IPS DF 6.9 (cell line): ENCODE data around the gene NCBP3.

Source experiments
- DNase-seq: peaks from one replicate; pipeline ENCODE4 v3.0.0-alpha.2; 2013; ENCODE audit warnings: low read depth, low spot score
- H3K27ac ChIP-seq: one replicate; pipeline ENCODE4 v1.5.1; 2013; ENCODE audit warnings: low read length, control low read depth
- H3K27me3 ChIP-seq: 2 replicates; pipeline ENCODE4 v1.6.1; 2013; ENCODE audit warnings: mild to moderate bottlenecking, low read length; ENCODE audit not compliant: control insufficient read depth, insufficient read depth
- H3K36me3 ChIP-seq: 2 replicates; pipeline ENCODE4 v1.6.1; 2013; ENCODE audit warnings: low read length; ENCODE audit not compliant: control insufficient read depth, insufficient read depth
- H3K4me1 ChIP-seq: 2 replicates; pipeline ENCODE4 v1.6.1; 2013; ENCODE audit warnings: low read length; ENCODE audit not compliant: control insufficient read depth, insufficient read depth
- H3K4me3 ChIP-seq: 2 replicates; pipeline ENCODE4 v1.5.1; 2013; ENCODE audit warnings: mild to moderate bottlenecking, low read length
- H3K9me3 ChIP-seq: 2 replicates; pipeline ENCODE4 v1.6.1; 2013; ENCODE audit warnings: low read length, inconsistent platforms; ENCODE audit not compliant: control insufficient read depth, insufficient read depth
- WGBS: extraction: QIAGEN DNeasy Blood & Tissue Kit; methylation state at CpG from one replicate; pipeline ENCODE4 v1.1.7; 2013; ENCODE audit warnings: mixed read lengths, missing lambda C conversion rate; ENCODE audit not compliant: insufficient read length, insufficient coverage; 5-methylcytosine and 5-hydroxymethylcytosine counted together

Gene NCBP3

GRCh38 chr17:3812771-3813170, 33.3 kb downstream of the NCBP3 start:
- Histone ChIP-seq H3K4me3 (no peak overlapping the region), H3K27ac (no peak overlapping the region), H3K9me3 (no peaks in the 10 kb centered on the region), H3K36me3 (peaks cover 24% of the 10 kb centered on the region), H3K27me3 (no peaks in the 10 kb centered on the region), H3K4me1 (no peaks in the 10 kb centered on the region)
- DNase-seq, result no peak
- WGBS, result no CpG with 5 or more reads among the region's 12 CpGs

GRCh38 chr17:3812284-3812683, 33.8 kb downstream of the NCBP3 start:
- Histone ChIP-seq H3K9me3 (no peaks in the 10 kb centered on the region), H3K36me3 (peaks cover 24% of the 10 kb centered on the region), H3K27me3 (no peaks in the 10 kb centered on the region), H3K4me1 (no peaks in the 10 kb centered on the region), H3K4me3 (no peak overlapping the region), H3K27ac (no peak overlapping the region)
- no peak for DNase-seq
- no CpG with 5 or more reads among the region's 10 CpGs for WGBS

GRCh38 chr17:3810019-3810418, 36.0 kb downstream of the NCBP3 start:
- Histone ChIP-seq H3K36me3 (peaks cover 18% of the 10 kb centered on the region), H3K4me1 (no peaks in the 10 kb centered on the region)
- WGBS, result no CpG with 5 or more reads among the region's 4 CpGs

GRCh38 chr17:3809135-3809534, 36.9 kb downstream of the NCBP3 start:
- DNase-seq, result no peak
- Histone ChIP-seq H3K4me1 (no peaks in the 10 kb centered on the region), H3K27me3 (no peaks in the 10 kb centered on the region), H3K36me3 (peaks cover 18% of the 10 kb centered on the region), H3K9me3 (no peaks in the 10 kb centered on the region), H3K27ac (no peak overlapping the region), H3K4me3 (no peak overlapping the region)
- whole genome bisulfite sequencing, result no CpG with 5 or more reads among the region's 4 CpGs

More at GRCh38 chr17:3810019-3810418, 36.0 kb downstream of the NCBP3 start:
- Histone ChIP-seq H3K4me3 (no peak overlapping the region), H3K27ac (no peak overlapping the region), H3K27me3 (no peaks in the 10 kb centered on the region), H3K9me3 (no peaks in the 10 kb centered on the region)
- DNase-seq, result no peak

- DNase-seq, result no peak
- peaks cover 18% of the 10 kb centered on the region for H3K36me3 ChIP-seq
Measured at GRCh38 chr17:3808701-3809100, 37.3 kb downstream of the NCBP3 start.

GRCh38 chr17:3805581-3805980, 40.5 kb downstream of the NCBP3 start:
- no peak for DNase-seq
- H3K36me3 ChIP-seq, result 0 out of 2 replicates have a peak, but pooled peaks cover 3% of the 10 kb centered on the region
- no peak overlapping the region for H3K4me3 ChIP-seq
- no peaks in the 10 kb centered on the region for H3K27me3 ChIP-seq
- H3K27ac ChIP-seq, result no peak overlapping the region
- H3K4me1 ChIP-seq, result no peaks in the 10 kb centered on the region
- WGBS, result no CpG with 5 or more reads among the region's 5 CpGs
- H3K9me3 ChIP-seq, result no peaks in the 10 kb centered on the region

More at GRCh38 chr17:3808701-3809100, 37.3 kb downstream of the NCBP3 start:
- H3K27me3 ChIP-seq, result no peaks in the 10 kb centered on the region
- no peaks in the 10 kb centered on the region for H3K4me1 ChIP-seq
- WGBS, result no CpG with 5 or more reads among the region's 7 CpGs
- H3K27ac ChIP-seq, result no peak overlapping the region
- H3K4me3 ChIP-seq, result no peak overlapping the region
- no peaks in the 10 kb centered on the region for H3K9me3 ChIP-seq

- H3K27me3 ChIP-seq, result no peaks in the 10 kb centered on the region
- no CpG with 5 or more reads among the region's 6 CpGs for WGBS
- H3K9me3 ChIP-seq, result no peaks in the 10 kb centered on the region
- H3K36me3 ChIP-seq, result no peaks in the 10 kb centered on the region
- no peak for DNase-seq
- H3K4me3 ChIP-seq, result no peak overlapping the region
- no peak overlapping the region for H3K27ac ChIP-seq
- H3K4me1 ChIP-seq, result no peaks in the 10 kb centered on the region
Measured at GRCh38 chr17:3804503-3804931, 41.5 kb downstream of the NCBP3 start.

- Histone ChIP-seq H3K36me3 (no peaks in the 10 kb centered on the region), H3K9me3 (no peaks in the 10 kb centered on the region), H3K27me3 (no peaks in the 10 kb centered on the region), H3K27ac (no peak overlapping the region), H3K4me3 (no peak overlapping the region), H3K4me1 (no peaks in the 10 kb centered on the region)
- no peak for DNase-seq
- no CpG with 5 or more reads among the region's 5 CpGs for WGBS
Measured at GRCh38 chr17:3803308-3803640, 42.8 kb downstream of the NCBP3 start.

- H3K4me3 ChIP-seq, result no peak overlapping the region
- no peaks in the 10 kb centered on the region for H3K9me3 ChIP-seq
- no CpG with 5 or more reads among the region's 19 CpGs for WGBS
- no peaks in the 10 kb centered on the region for H3K36me3 ChIP-seq
- no peaks in the 10 kb centered on the region for H3K4me1 ChIP-seq
- H3K27me3 ChIP-seq, result no peaks in the 10 kb centered on the region
- no peak overlapping the region for H3K27ac ChIP-seq
- DNase-seq, result no peak
Measured at GRCh38 chr17:3802461-3803307, 43.4 kb downstream of the NCBP3 start.

GRCh38 chr17:3801792-3802191, 44.3 kb downstream of the NCBP3 start:
- DNase-seq, result no peak
- Histone ChIP-seq H3K36me3 (no peaks in the 10 kb centered on the region), H3K27ac (no peak overlapping the region), H3K4me3 (no peak overlapping the region), H3K4me1 (no peaks in the 10 kb centered on the region), H3K27me3 (no peaks in the 10 kb centered on the region), H3K9me3 (no peaks in the 10 kb centered on the region)
- no CpG with 5 or more reads among the region's 10 CpGs for WGBS

- WGBS, result no CpG with 5 or more reads among the region's 7 CpGs
- H3K4me3 ChIP-seq, result no peak overlapping the region
- H3K36me3 ChIP-seq, result no peaks in the 10 kb centered on the region
- DNase-seq, result no peak
- no peaks in the 10 kb centered on the region for H3K9me3 ChIP-seq
- H3K27ac ChIP-seq, result no peak overlapping the region
- H3K4me1 ChIP-seq, result no peaks in the 10 kb centered on the region
- H3K27me3 ChIP-seq, result no peaks in the 10 kb centered on the region
Measured at GRCh38 chr17:3801347-3801746, 44.7 kb downstream of the NCBP3 start.
